H1 (cell line): ENCODE results near the gene OR12D1. TPM values are rescaled to one million over a fixed set of nuclear protein-coding genes. Genes with fewer than 3 reads are reported as not detected.

ENCODE experiments used
- CTCF ChIA-PET: fragments of 300-600 bp; sonication (Branson Sonifier 250); formaldehyde crosslinking; loops from one replicate; lab custom pipeline; 2021; ENCODE audit not compliant: partially characterized antibody; lab: Charles Lee
- POLR2A ChIA-PET: fragments of 300-600 bp; sonication (Branson Sonifier 250); formaldehyde crosslinking; loops from one replicate; lab custom pipeline; 2021; ENCODE audit warnings: inconsistent platforms; ENCODE audit not compliant: partially characterized antibody; lab: Charles Lee
- DNase-seq, 2 experiments: peaks; one replicate each; pipeline versions ENCODE4 v3.0.0 to v3.0.0-alpha.2; 2010 to 2022; ENCODE audit warnings: low spot score in 2 of 2, low read depth in 1 of 2, mixed read lengths in 1 of 2
- FAIRE-seq: peaks from 2 replicates; lab custom pipeline; 2011; peaks lifted over from hg19 to GRCh38; lab: Jason Lieb, UNC
- H2AFZ ChIP-seq: 2 replicates; pipeline ENCODE4 v1.8.1; 2012; ENCODE audit warnings: low read length, inconsistent platforms
- H2AK5ac ChIP-seq: 2 replicates; pipeline ENCODE4 v1.6.1; 2013; ENCODE audit warnings: low read depth, low read length
- H2BK120ac ChIP-seq: replicated peaks from 2 replicates; pipeline ENCODE3; 2013; ENCODE audit warnings: low read depth, low read length, inconsistent platforms
- H2BK12ac ChIP-seq: 2 replicates; pipeline ENCODE4 v1.6.1; 2013; ENCODE audit warnings: low read depth, low read length
- H2BK15ac ChIP-seq: 2 replicates; pipeline ENCODE4 v1.6.1; 2013; ENCODE audit warnings: low read length
- H2BK20ac ChIP-seq: 2 replicates; pipeline ENCODE4 v1.6.1; 2013; ENCODE audit warnings: low read length
- H2BK5ac ChIP-seq: 2 replicates; pipeline ENCODE4 v1.6.1; 2013; ENCODE audit warnings: low read depth, low read length
- H3K14ac ChIP-seq: 2 replicates; pipeline ENCODE4 v1.6.1; 2013; ENCODE audit warnings: inconsistent platforms; ENCODE audit not compliant: insufficient read length
- H3K18ac ChIP-seq: 2 replicates; pipeline ENCODE4 v1.6.1; 2013; ENCODE audit warnings: low read length; ENCODE audit errors: extremely low read depth
- H3K23ac ChIP-seq: 2 replicates; pipeline ENCODE4 v1.6.1; 2013; ENCODE audit warnings: inconsistent platforms; ENCODE audit not compliant: insufficient read length
- H3K23me2 ChIP-seq: 2 replicates; pipeline ENCODE4 v1.6.1; 2013; ENCODE audit warnings: low read depth, low read length
- H3K27ac ChIP-seq: 2 replicates; pipeline ENCODE4 v1.6.1; 2011; ENCODE audit warnings: low read depth, low read length, inconsistent platforms
- H3K27me3 ChIP-seq, 4 experiments: replicated peaks in 1 of 4; 1 replicate in 1 of 4; 2 replicates in 3 of 4; pipeline versions ENCODE4 v1.6.1 to v1.8.1; 2011 to 2013; ENCODE audit warnings: low read length in 3 of 4, mild to moderate bottlenecking in 3 of 4, inconsistent platforms in 2 of 4, mixed read lengths in 2 of 4, moderate library complexity in 1 of 4; ENCODE audit not compliant: control insufficient read depth in 3 of 4, insufficient read depth in 3 of 4; ENCODE audit errors: extremely low read depth in 1 of 4
- H3K36me3 ChIP-seq, 4 experiments: 2 replicates each; pipeline versions ENCODE4 v1.6.1 to v1.8.1; 2011 to 2013; ENCODE audit warnings: mild to moderate bottlenecking in 4 of 4, low read length in 3 of 4, moderate library complexity in 2 of 4, control low read depth in 1 of 4, inconsistent platforms in 1 of 4; ENCODE audit not compliant: insufficient read depth in 4 of 4, control insufficient read depth in 2 of 4
- H3K4ac ChIP-seq: replicated peaks from 2 replicates; pipeline ENCODE3; 2013; ENCODE audit warnings: low read length, low read depth, mixed read lengths, inconsistent platforms; ENCODE audit not compliant: insufficient read length
- H3K4me1 ChIP-seq, 4 experiments: replicated peaks in 1 of 4; 1 replicate in 1 of 4; 2 replicates in 3 of 4; pipeline versions ENCODE4 v1.6.1 to v1.8.1; 2011 to 2013; ENCODE audit warnings: low read length in 3 of 4, inconsistent platforms in 2 of 4, mixed read lengths in 1 of 4; ENCODE audit not compliant: insufficient read depth in 4 of 4, control insufficient read depth in 3 of 4
- H3K4me2 ChIP-seq, 2 experiments: 2 replicates each; pipeline versions ENCODE4 v1.6.1 to v1.8.1; 2011 to 2013; ENCODE audit warnings: low read depth in 2 of 2, low read length in 2 of 2, control low read depth in 1 of 2, inconsistent platforms in 1 of 2, mild to moderate bottlenecking in 1 of 2; ENCODE audit not compliant: insufficient read depth in 1 of 2
- H3K4me3 ChIP-seq, 4 experiments: fragments of 200-600, 300-600 bp in 1 of 4; sonication (generic), shearing (Covaris generic), sonication (Bioruptor Twin) in 1 of 4; 2 replicates each; pipeline versions ENCODE4 v1.5.1 to v1.8.1; 2011 to 2016; ENCODE audit warnings: low read length in 4 of 4, low read depth in 3 of 4, control low read depth in 2 of 4, inconsistent platforms in 2 of 4, mild to moderate bottlenecking in 2 of 4, mixed read lengths in 1 of 4, moderate library complexity in 1 of 4; ENCODE audit not compliant: insufficient read depth in 2 of 4; ENCODE audit errors: extremely low read depth in 1 of 4
- H3K56ac ChIP-seq: replicated peaks from 2 replicates; pipeline ENCODE3; 2013; ENCODE audit warnings: low read depth, mild to moderate bottlenecking, mixed read lengths, low read length, inconsistent platforms; ENCODE audit not compliant: insufficient read length
- H3K79me1 ChIP-seq: 2 replicates; pipeline ENCODE4 v1.6.1; 2013; ENCODE audit warnings: low read depth, low read length, control low read depth
- H3K79me2 ChIP-seq, 2 experiments: 2 replicates each; pipeline versions ENCODE4 v1.6.1 to v1.8.1; 2012 to 2013; ENCODE audit warnings: low read length in 2 of 2, mild to moderate bottlenecking in 2 of 2, inconsistent platforms in 1 of 2; ENCODE audit not compliant: insufficient read depth in 2 of 2, control insufficient read depth in 1 of 2
- H3K9ac ChIP-seq, 4 experiments: replicated peaks in 1 of 4; 1 replicate in 1 of 4; 2 replicates in 3 of 4; pipeline versions ENCODE4 v1.6.1 to v1.8.1; 2011 to 2013; ENCODE audit warnings: low read depth in 3 of 4, low read length in 3 of 4, control low read depth in 2 of 4, mild to moderate bottlenecking in 2 of 4, moderate library complexity in 2 of 4, inconsistent platforms in 1 of 4; ENCODE audit errors: extremely low read depth in 1 of 4
- H3K9me3 ChIP-seq, 2 experiments: 2 replicates each; pipeline versions ENCODE4 v1.6.1 to v1.8.1; 2012 to 2013; ENCODE audit warnings: mild to moderate bottlenecking in 2 of 2, moderate library complexity in 2 of 2, control low read depth in 1 of 2, inconsistent platforms in 1 of 2, low read depth in 1 of 2, low read length in 1 of 2, mixed read lengths in 1 of 2; ENCODE audit not compliant: insufficient read depth in 2 of 2
- H4K20me1 ChIP-seq, 2 experiments: replicated peaks in 1 of 2; 2 replicates each; pipeline versions ENCODE3 to v1.8.1; 2011 to 2013; ENCODE audit warnings: inconsistent platforms in 2 of 2, low read length in 2 of 2, mild to moderate bottlenecking in 1 of 2; ENCODE audit not compliant: insufficient read depth in 2 of 2, control insufficient read depth in 1 of 2
- H4K5ac ChIP-seq: 2 replicates; pipeline ENCODE4 v1.6.1; 2013; ENCODE audit warnings: low read length, low read depth, mixed read lengths, inconsistent platforms; ENCODE audit not compliant: insufficient read length
- H4K8ac ChIP-seq: 2 replicates; pipeline ENCODE4 v1.8.0; 2013; ENCODE audit warnings: mild to moderate bottlenecking, moderate library complexity, low read length, inconsistent platforms; ENCODE audit not compliant: insufficient read depth; ENCODE audit errors: extremely low read depth
- H4K91ac ChIP-seq: replicated peaks from 2 replicates; pipeline ENCODE3; 2013; ENCODE audit warnings: low read length, mixed read lengths, inconsistent platforms; ENCODE audit not compliant: insufficient read length
- BRCA1 ChIP-seq: IDR thresholded peaks from 2 replicates; pipeline ENCODE4 v1.6.1; 2012; ENCODE audit warnings: low read depth, low read length, improper control_type of control experiment
- CBX5 ChIP-seq: fragments of 300-800, 300-1000 bp; sonication (generic); IDR thresholded peaks from 2 replicates; pipeline ENCODE4 v1.7.1; 2016; ENCODE audit warnings: antibody characterized with exemption, low read length, low read depth
- E2F6 ChIP-seq: IDR thresholded peaks from 2 replicates; pipeline ENCODE4 v1.6.1; 2012; ENCODE audit warnings: inconsistent platforms
- KDM4A ChIP-seq: IDR thresholded peaks from one replicate; pipeline ENCODE4 v1.7.1; 2012; ENCODE audit warnings: low read depth, mild to moderate bottlenecking, moderate library complexity, low read length, inconsistent platforms; ENCODE audit not compliant: severe bottlenecking
- MAFK ChIP-seq: IDR thresholded peaks from 2 replicates; pipeline ENCODE4 v1.6.1; 2012; ENCODE audit warnings: low read depth, mild to moderate bottlenecking, improper control_type of control experiment, low read length
- RAD21 ChIP-seq, 2 experiments: IDR thresholded peaks in 1 of 2; conservative IDR thresholded peaks in 1 of 2; 2 replicates each; pipeline ENCODE4 v1.6.1; 2011; ENCODE audit warnings: low read depth in 2 of 2, low read length in 2 of 2, improper control_type of control experiment in 1 of 2, inconsistent platforms in 1 of 2, mild to moderate bottlenecking in 1 of 2, moderate library complexity in 1 of 2
- RXRA ChIP-seq: IDR thresholded peaks from 2 replicates; pipeline ENCODE4 v1.6.1; 2011; ENCODE audit warnings: low read depth, mild to moderate bottlenecking, low read length, moderate library complexity; ENCODE audit not compliant: insufficient read depth
- USF2 ChIP-seq: IDR thresholded peaks from 2 replicates; pipeline ENCODE4 v1.6.1; 2011; ENCODE audit warnings: low read length, improper control_type of control experiment
- WGBS, 2 experiments: shearing (Covaris generic) in 1 of 2; methylation state at CpG; one replicate each; pipeline versions ENCODE4 v1.1.6 to v1.1.7; 2013 to 2015; ENCODE audit warnings: low lambda C conversion rate in 2 of 2, mixed read lengths in 2 of 2, inconsistent platforms in 1 of 2, low coverage in 1 of 2, missing lambda C conversion rate in 1 of 2; ENCODE audit not compliant: insufficient replicate concordance in 2 of 2, insufficient coverage in 1 of 2, insufficient read length in 1 of 2; ENCODE audit errors: extremely low coverage in 1 of 2, missing lambda C conversion rate in 1 of 2; 5-methylcytosine and 5-hydroxymethylcytosine counted together
- polyA plus RNA-seq, 7 experiments: library from polyadenylated mRNA; depleted of rRNA in 3 of 7; stranded (reverse) in 5 of 7; unstranded in 2 of 7; fragments of >200 nt in 5 of 7; fragments of 200-250 nt in 2 of 7; gene quantifications; 1 replicate in 5 of 7; 2 replicates in 1 of 7; 4 replicates in 1 of 7; pipeline versions ENCODE4 v1.2.1 to v1.2.3, GENCODE V29; 2011 to 2013; ENCODE audit warnings: missing spikeins in 2 of 7, mixed read lengths in 2 of 7
- total RNA-seq: library from RNA; stranded (reverse); fragmentation: NEBNext Ultra II Directional; extraction: Animal tissue kit (Norgen Biotek cat#: 25700); gene quantifications from 2 replicates; pipeline ENCODE4 v1.2.1, GENCODE V29; 2021

OR12D1 gene
- total and polyA plus RNA-seq, 2 of the 8 experiments (the other 6 are each of a cell fraction or from before 2014, with no cell fraction given) = not detected

- H4K20me1 ChIP-seq = no peaks in the 10 kb centered on the region
- TF ChIP-seq RAD21 (IDR thresholded peaks at IDR 0.05 in 1 of 2, conservative IDR thresholded peaks at IDR 0.05 in 1 of 2; ENCODE audit: low read depth in 2 of 2, low read length in 2 of 2) (0 out of 4 replicates have a peak, but pooled peaks of 1 of the 2 experiments have one; percentile 8), RXRA (no peak), KDM4A (no peak), E2F6 (no peak), BRCA1 (no peak), USF2 (no peak), MAFK (no peak), CBX5 (no peak)
- no peak overlapping the region for H3K18ac ChIP-seq
- CTCF ChIA-PET = interaction anchor here (1.6 kb wide), 1 partner anchor 9 kb away, joined by 4 read pairs; no protein-coding TSS in a partner anchor
- no peaks in the 10 kb centered on the region for H3K27me3 ChIP-seq
- H3K4me2 ChIP-seq = no peak overlapping the region
- no peak overlapping the region for H3K4me3 ChIP-seq
- H2AK5ac ChIP-seq = no peak overlapping the region; the same call in 1 of the 2 replicates
- no peak overlapping the region for H4K91ac ChIP-seq
- DNase-seq (no peak), FAIRE-seq (no peak)
- H3K23me2 ChIP-seq = no peaks in the 10 kb centered on the region
- no peak overlapping the region for H3K23ac ChIP-seq
- H3K79me1 ChIP-seq = no peaks in the 10 kb centered on the region
- H3K14ac ChIP-seq = no peak overlapping the region
- H3K27ac ChIP-seq = no peak overlapping the region
- no peaks in the 10 kb centered on the region for H3K4me1 ChIP-seq
- H3K56ac ChIP-seq = no peak overlapping the region
- H4K8ac ChIP-seq = no peak overlapping the region
- no peak overlapping the region for H3K9ac ChIP-seq
- H2AFZ ChIP-seq = no peak overlapping the region
- H2BK5ac ChIP-seq = no peak overlapping the region
- H3K9me3 ChIP-seq = 0 out of 4 replicates have a peak, but pooled peaks cover 0 to 3% of the 10 kb centered on the region in 2 experiments
- no peak overlapping the region; the same call in 1 of the 2 replicates for H2BK12ac ChIP-seq
- H3K36me3 ChIP-seq = no peaks in the 10 kb centered on the region
- H2BK20ac ChIP-seq = no peak overlapping the region
- POLR2A ChIA-PET = no interaction called here
- WGBS, 2 experiments = 82% methylated on average over 3 of the region's 3 CpGs; no CpG with 5 or more reads in 1 of the 2 experiments
- H2BK15ac ChIP-seq = no peak overlapping the region
- no peaks in the 10 kb centered on the region for H3K79me2 ChIP-seq
- no peak overlapping the region for H4K5ac ChIP-seq
- H2BK120ac ChIP-seq = no peak overlapping the region
- H3K4ac ChIP-seq = no peak overlapping the region
These were observed 11.9 kb downstream of the OR12D1 start for GRCh38 chr6:29426654-29427053.
